B cell (primary cell): ENCODE data around the gene FAM227B. TPM values are rescaled to one million over a fixed set of nuclear protein-coding genes. Genes with fewer than 3 reads are reported as not detected.

Experiments
- ATAC-seq: fragments of 200-7000 bp; cut with Tn5 transposase; one replicate; pipeline ENCODE4 v1.10.0; 2021; ENCODE audit warnings: low read depth, mild to moderate bottlenecking, moderate number of reproducible peaks, moderate library complexity
- CTCF ChIA-PET: fragments of 350-600 bp; sonication (Branson Sonifier 250); formaldehyde crosslinking; loops from one replicate; lab custom pipeline; 2021; ENCODE audit warnings: antibody characterized with exemption, inconsistent platforms; lab: Charles Lee
- POLR2A ChIA-PET: fragments of 350-600 bp; sonication (Branson Sonifier 250); formaldehyde crosslinking; loops from one replicate; lab custom pipeline; 2021; ENCODE audit warnings: antibody characterized with exemption; lab: Charles Lee
- DNase-seq: peaks from one replicate; pipeline ENCODE4 v3.0.0; 2013
- H2AFZ ChIP-seq: 2 replicates; pipeline ENCODE4 v1.6.1; 2012; ENCODE audit warnings: mild to moderate bottlenecking, low read depth, low read length; ENCODE audit not compliant: insufficient read depth, poor library complexity, severe bottlenecking
- H3K27ac ChIP-seq, 2 donors: 1 replicate in 1 of 2; 2 replicates in 1 of 2; pipeline ENCODE4 v1.5.1; 2012 to 2013; ENCODE audit warnings: low read length in 2 of 2, mild to moderate bottlenecking in 2 of 2, moderate library complexity in 1 of 2
- H3K27me3 ChIP-seq, 4 experiments: fragments of 200-600 bp in 1 of 4; sonication (generic) in 1 of 4; replicated peaks in 1 of 4; 1 replicate in 2 of 4; 2 replicates in 2 of 4; pipeline versions ENCODE4 v1.6.1 to v1.7.0; 2013 to 2016; ENCODE audit warnings: low read length in 3 of 4, mild to moderate bottlenecking in 2 of 4, mixed read lengths in 1 of 4, moderate library complexity in 1 of 4; ENCODE audit not compliant: insufficient read depth in 4 of 4, control insufficient read depth in 3 of 4; ENCODE audit errors: control extremely low read depth in 1 of 4
- H3K36me3 ChIP-seq, 2 experiments: replicated peaks in 1 of 2; 1 replicate in 1 of 2; 2 replicates in 1 of 2; pipeline versions ENCODE4 v1.6.1 to v1.7.1; 2013; ENCODE audit warnings: low read length in 1 of 2; ENCODE audit not compliant: insufficient read depth in 2 of 2, control insufficient read depth in 1 of 2; ENCODE audit errors: control extremely low read depth in 1 of 2, extremely low read depth in 1 of 2
- H3K4me1 ChIP-seq, 2 donors: fragments of 200-600 bp in 1 of 2; sonication (generic) in 1 of 2; 1 replicate in 1 of 2; 2 replicates in 1 of 2; pipeline versions ENCODE4 v1.5.1 to v1.6.1; 2013 to 2017; ENCODE audit warnings: low read length in 2 of 2; ENCODE audit not compliant: control insufficient read depth in 2 of 2, insufficient read depth in 2 of 2
- H3K4me2 ChIP-seq: replicated peaks from 2 replicates; pipeline ENCODE3; 2012; ENCODE audit warnings: mild to moderate bottlenecking, low read depth, low read length; ENCODE audit not compliant: poor library complexity, severe bottlenecking
- H3K4me3 ChIP-seq, 5 experiments: fragments of 200-600 bp in 1 of 5; sonication (generic) in 1 of 5; 1 replicate in 3 of 5; 2 replicates in 2 of 5; pipeline versions ENCODE4 v1.5.1 to v1.7.0; 2011 to 2016; ENCODE audit warnings: low read length in 4 of 5, mild to moderate bottlenecking in 4 of 5, low read depth in 2 of 5, control low read depth in 1 of 5, moderate library complexity in 1 of 5; ENCODE audit not compliant: insufficient read depth in 1 of 5; ENCODE audit errors: control extremely low read depth in 1 of 5, extremely low read depth in 1 of 5
- H3K79me2 ChIP-seq: fragments of 200-600 bp; sonication (generic); one replicate; pipeline ENCODE4 v1.6.0; 2016; ENCODE audit warnings: low read length; ENCODE audit not compliant: control insufficient read depth, insufficient read depth
- H3K9ac ChIP-seq: fragments of 200-600 bp; sonication (generic); 2 replicates; pipeline ENCODE4 v1.6.1; 2017; ENCODE audit warnings: mild to moderate bottlenecking, low read length, moderate library complexity
- H3K9me3 ChIP-seq, 3 donors: one replicate each; pipeline versions ENCODE4 v1.6.1 to v1.7.1; 2013; ENCODE audit warnings: low read length in 2 of 3; ENCODE audit not compliant: control insufficient read depth in 2 of 3, insufficient read depth in 1 of 3; ENCODE audit errors: control extremely low read depth in 1 of 3
- H4K20me1 ChIP-seq: 2 replicates; pipeline ENCODE4 v1.6.0; 2012; ENCODE audit warnings: mild to moderate bottlenecking, low read length; ENCODE audit not compliant: insufficient read depth, control insufficient read depth, poor library complexity, severe bottlenecking
- H3K27ac Mint-ChIP-seq: one replicate; pipeline ENCODE4 v1.8.0; 2021; ENCODE audit warnings: mixed read lengths
- H3K27me3 Mint-ChIP-seq: one replicate; pipeline ENCODE4 v1.8.0; 2021; ENCODE audit warnings: mixed read lengths
- H3K4me1 Mint-ChIP-seq: one replicate; pipeline ENCODE4 v1.8.0; 2021; ENCODE audit warnings: mixed read lengths
- H3K4me3 Mint-ChIP-seq: one replicate; pipeline ENCODE4 v1.8.0; 2021; ENCODE audit warnings: mixed read lengths
- H3K9me3 Mint-ChIP-seq: one replicate; pipeline ENCODE4 v1.8.0; 2022; ENCODE audit warnings: mixed read lengths; ENCODE audit not compliant: insufficient read depth
- CTCF ChIP-seq: fragments of 200-600 bp; IDR thresholded peaks from one replicate; pipeline ENCODE4 v1.8.0; 2022; ENCODE audit warnings: antibody characterized with exemption, mild to moderate bottlenecking
- EZH2 ChIP-seq: IDR thresholded peaks from 2 replicates; pipeline ENCODE4 v1.6.1; 2012; ENCODE audit warnings: borderline replicate concordance, low read depth, mild to moderate bottlenecking, moderate library complexity, low read length; ENCODE audit not compliant: insufficient read depth, poor library complexity, severe bottlenecking
- WGBS: methylation state at CpG from one replicate; pipeline ENCODE4 v1.1.5; 2013; ENCODE audit warnings: missing lambda C conversion rate; ENCODE audit not compliant: insufficient coverage; 5-methylcytosine and 5-hydroxymethylcytosine counted together
- intact Hi-C: fragments of 100-400 bp; cut with micrococcal nuclease; formaldehyde crosslinking; loops from one replicate; pipeline ENCODE4 v1.10.0; 2022
- polyA plus RNA-seq: library from polyadenylated mRNA; depleted of rRNA; stranded (reverse); fragments of >200 nt; gene quantifications from 2 replicates; pipeline ENCODE4 v1.2.3, GENCODE V29; 2012
- total RNA-seq, 2 donors: library from RNA; stranded (reverse); fragments of 120-200 nt in 1 of 2; gene quantifications; 1 replicate in 1 of 2; 2 replicates in 1 of 2; pipeline versions ENCODE4 v1.2.3 to v1.2.4, GENCODE V29; 2013 to 2022

Gene FAM227B
- total and polyA plus RNA-seq, 2 donors (not counting 1 experiment from before 2014, with no cell fraction given): 5.6 to 8.9 TPM

GRCh38 chr15:49646891-49647290 lies 26.3 kb upstream of the FAM227B start:
- intact Hi-C loops: no loop called here
- H3K4me2 ChIP-seq: no peak overlapping the region
- no peak overlapping the region for H3K4me3 ChIP-seq
- no peak overlapping the region for H3K27ac ChIP-seq
- no peaks in the 10 kb centered on the region for H3K27me3 ChIP-seq
- ChIA-PET CTCF (no interaction called here), POLR2A (no interaction called here)
- no peaks in the 10 kb centered on the region for H3K36me3 ChIP-seq
- no peaks in the 10 kb centered on the region for H3K4me1 ChIP-seq
- no peak overlapping the region for H3K9ac ChIP-seq
- Mint-ChIP-seq H3K9me3 (no peaks in the 10 kb centered on the region), H3K4me1 (no peaks in the 10 kb centered on the region), H3K27me3 (no peaks in the 10 kb centered on the region), H3K27ac (no peak overlapping the region), H3K4me3 (no peak overlapping the region)
- no peak for TF ChIP-seq CTCF
- no peak for TF ChIP-seq EZH2
- WGBS: 100% methylated on average over 2 of the region's 2 CpGs
- no peak overlapping the region for H2AFZ ChIP-seq
- H3K79me2 ChIP-seq: no peaks in the 10 kb centered on the region
- no peak for DNase-seq
- H3K9me3 ChIP-seq: no peaks in the 10 kb centered on the region
- ATAC-seq: no peak
- no peaks in the 10 kb centered on the region for H4K20me1 ChIP-seq

- Mint-ChIP-seq H3K4me1 (no peaks in the 10 kb centered on the region), H3K4me3 (no peak overlapping the region), H3K9me3 (no peaks in the 10 kb centered on the region), H3K27ac (no peak overlapping the region), H3K27me3 (no peaks in the 10 kb centered on the region)
- Histone ChIP-seq H3K27ac (no peak overlapping the region), H4K20me1 (no peaks in the 10 kb centered on the region), H3K79me2 (no peaks in the 10 kb centered on the region), H2AFZ (no peak overlapping the region), H3K9ac (no peak overlapping the region), H3K4me1 (no peaks in the 10 kb centered on the region), H3K4me2 (no peak overlapping the region), H3K36me3 (no peaks in the 10 kb centered on the region), H3K9me3 (no peaks in the 10 kb centered on the region), H3K4me3 (no peak overlapping the region), H3K27me3 (no peaks in the 10 kb centered on the region)
- intact Hi-C loops: no loop called here
- DNase-seq (no peak), ATAC-seq (no peak)
- ChIA-PET CTCF (no interaction called here), POLR2A (no interaction called here)
- TF ChIP-seq EZH2 (no peak), CTCF (no peak)
Measured at GRCh38 chr15:49645941-49646340, 25.3 kb upstream of the FAM227B start.
